Measurements from ENCODE around the gene QRICH1. TPM values are rescaled to one million over a fixed set of nuclear protein-coding genes. Genes with fewer than 3 reads are reported as not detected.

Gene QRICH1
- total RNA-seq, 3 donors from 2014 or later, result 73.1 to 115 (median 99.3) TPM

DNA sequence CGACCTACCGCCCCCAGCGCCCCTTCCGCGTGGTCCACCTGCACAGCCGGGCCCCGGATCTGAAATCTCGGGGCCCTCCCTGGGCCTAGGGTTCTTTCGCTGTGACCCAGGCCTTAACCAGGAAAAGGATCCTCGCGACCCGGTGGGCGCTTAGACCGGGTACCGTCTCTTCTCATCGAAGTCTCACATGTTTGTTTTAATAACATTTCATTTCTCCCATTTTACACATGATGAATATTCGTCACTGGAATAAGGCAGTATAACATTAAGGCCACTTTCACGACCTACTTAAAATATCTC lies 75.2 kb downstream of the QRICH1 start:
- no peak for DNase-seq (ENCODE audit: low spot score in 2 of 2)
- H3K27me3 ChIP-seq, result no peaks in the 10 kb centered on the region
- H3K4me3 ChIP-seq, result peak overlapping the region; percentile 83 to 95 (median 86)
- TF ChIP-seq POLR2A (IDR thresholded peaks at IDR 0.05) (no peak), POLR2AphosphoS5 (IDR thresholded peaks at IDR 0.05) (no peak)
- TF ChIP-seq, protein P1, sequence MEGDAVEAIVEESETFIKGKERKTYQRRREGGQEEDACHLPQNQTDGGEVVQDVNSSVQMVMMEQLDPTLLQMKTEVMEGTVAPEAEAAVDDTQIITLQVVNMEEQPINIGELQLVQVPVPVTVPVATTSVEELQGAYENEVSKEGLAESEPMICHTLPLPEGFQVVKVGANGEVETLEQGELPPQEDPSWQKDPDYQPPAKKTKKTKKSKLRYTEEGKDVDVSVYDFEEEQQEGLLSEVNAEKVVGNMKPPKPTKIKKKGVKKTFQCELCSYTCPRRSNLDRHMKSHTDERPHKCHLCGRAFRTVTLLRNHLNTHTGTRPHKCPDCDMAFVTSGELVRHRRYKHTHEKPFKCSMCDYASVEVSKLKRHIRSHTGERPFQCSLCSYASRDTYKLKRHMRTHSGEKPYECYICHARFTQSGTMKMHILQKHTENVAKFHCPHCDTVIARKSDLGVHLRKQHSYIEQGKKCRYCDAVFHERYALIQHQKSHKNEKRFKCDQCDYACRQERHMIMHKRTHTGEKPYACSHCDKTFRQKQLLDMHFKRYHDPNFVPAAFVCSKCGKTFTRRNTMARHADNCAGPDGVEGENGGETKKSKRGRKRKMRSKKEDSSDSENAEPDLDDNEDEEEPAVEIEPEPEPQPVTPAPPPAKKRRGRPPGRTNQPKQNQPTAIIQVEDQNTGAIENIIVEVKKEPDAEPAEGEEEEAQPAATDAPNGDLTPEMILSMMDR (IDR thresholded peaks at IDR 0.05), result no peak
- H3K9me3 ChIP-seq, result no peaks in the 10 kb centered on the region
- intact Hi-C loops (cut with DNase I; ENCODE audit: low total_unique reads), result no loop called here
- H3K27ac ChIP-seq, result peak overlapping the region; percentile 85 to 93
- H3K36me3 ChIP-seq, result peaks cover 7% of the 10 kb centered on the region
- H3K4me1 ChIP-seq, result peaks cover 16 to 17% of the 10 kb centered on the region in 2 donors

DNA sequence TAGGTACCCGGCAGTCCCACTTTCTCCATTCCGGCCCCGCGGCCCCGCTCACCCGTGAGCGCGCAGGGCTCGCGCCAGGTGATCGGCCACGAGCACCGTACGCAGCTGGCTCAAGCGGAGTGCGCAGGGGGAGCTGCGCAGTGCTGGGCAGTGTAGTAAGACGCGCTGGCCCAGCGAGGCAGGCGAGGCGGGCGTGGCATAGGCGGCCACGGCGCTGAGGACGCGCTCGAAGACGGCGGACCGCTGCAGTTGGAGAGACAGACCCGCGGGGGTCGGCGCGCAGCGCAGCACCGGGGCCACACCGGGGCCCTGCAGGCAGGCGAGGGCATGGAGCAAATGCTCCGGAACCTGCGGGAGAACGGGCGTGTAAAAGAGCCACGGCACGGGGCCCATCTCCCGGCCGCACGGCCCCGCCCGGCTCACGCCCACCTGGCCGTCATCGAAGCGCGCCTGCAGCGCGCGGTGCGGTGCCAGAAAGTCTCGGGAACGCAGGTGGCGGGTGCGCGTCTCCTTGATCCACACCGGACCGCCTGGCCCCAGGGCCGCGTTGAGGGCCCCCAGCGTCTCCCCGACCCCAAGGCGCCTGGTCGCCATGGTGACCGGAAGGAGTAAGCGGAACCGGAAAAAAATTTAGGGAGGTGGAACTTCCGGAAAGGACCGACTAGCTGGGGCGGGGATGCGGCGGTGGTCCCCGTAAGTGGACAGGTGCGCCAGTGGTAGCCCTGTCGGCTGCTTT lies 75.7 kb downstream of the QRICH1 start, which contains the start of gene DALRD3:
DALRD3 (minus strand) TSS at position 610 of the 736 bp plus-strand sequence; CDS start at position 594, 16 bp downstream.
- H3K4me3 ChIP-seq, result peak within 1 kb of the TSS; percentile 83 to 95 (median 86)
- H3K36me3 ChIP-seq, result peaks cover 7% of the 10 kb centered on the region
- TF ChIP-seq, protein P1 (IDR thresholded peaks at IDR 0.05), result no peak
- TF ChIP-seq POLR2AphosphoS5 (IDR thresholded peaks at IDR 0.05), result peak in 2 of 3 donors; percentile 59 to 76
- TF ChIP-seq POLR2A (IDR thresholded peaks at IDR 0.05), result peak; percentile 86
- H3K4me1 ChIP-seq, result peaks cover 14 to 15% of the 10 kb centered on the region in 2 donors
- intact Hi-C loops (cut with DNase I; ENCODE audit: low total_unique reads), result no loop called here
- H3K9me3 ChIP-seq, result no peaks in the 10 kb centered on the region
- H3K27ac ChIP-seq, result peak within 1 kb of the TSS; percentile 85 to 100
- peak; percentile 47 to 63 for DNase-seq (ENCODE audit: low spot score in 2 of 2)
- H3K27me3 ChIP-seq, result no peaks in the 10 kb centered on the region

DNA sequence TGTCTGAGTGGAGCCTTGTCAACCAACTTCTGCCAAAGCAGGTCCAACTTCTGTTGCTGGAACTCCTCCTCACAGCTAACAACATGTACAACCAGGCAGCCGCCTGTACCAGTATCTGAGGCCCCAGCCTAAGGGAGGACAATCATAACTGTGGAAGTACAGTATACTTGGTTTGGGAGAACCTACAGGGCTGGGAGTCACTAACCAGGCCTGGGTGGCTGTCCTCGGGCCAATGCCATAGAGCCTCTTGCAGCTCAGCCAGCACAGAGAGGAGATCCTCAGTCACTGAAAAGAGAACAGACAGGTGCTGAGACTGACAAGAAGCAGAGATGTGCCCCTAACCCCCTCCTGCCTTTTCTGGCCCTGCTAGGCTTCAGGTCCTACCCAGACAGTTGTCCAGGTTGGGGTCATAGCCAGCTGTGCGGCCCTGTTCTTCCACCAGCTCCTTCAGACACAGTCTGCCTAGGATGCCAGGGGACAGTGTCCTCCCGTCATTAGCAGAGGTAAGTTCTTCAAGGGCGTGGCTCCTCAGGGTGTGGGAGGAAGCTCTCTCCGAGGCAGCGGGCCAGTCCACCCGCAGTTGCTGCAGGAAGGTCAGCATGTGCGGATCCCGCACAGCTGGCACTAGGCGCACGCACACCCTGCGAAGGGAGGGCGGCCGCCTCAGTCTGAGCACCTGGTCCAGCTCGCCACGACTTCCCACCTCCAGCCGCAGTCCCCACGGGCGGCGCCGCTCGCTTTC lies 76.5 kb downstream of the QRICH1 start:
- TF ChIP-seq, protein P1 (IDR thresholded peaks at IDR 0.05), result no peak
- TF ChIP-seq POLR2A (IDR thresholded peaks at IDR 0.05), result no peak
- intact Hi-C loops (cut with DNase I; ENCODE audit: low total_unique reads), result no loop called here
- no peak for DNase-seq (ENCODE audit: low spot score in 2 of 2)
- no peaks in the 10 kb centered on the region for H3K9me3 ChIP-seq
- peaks cover 9 to 10% of the 10 kb centered on the region in 2 donors for H3K4me1 ChIP-seq
- H3K27ac ChIP-seq, result peak overlapping the region; percentile 85 to 93
- H3K4me3 ChIP-seq, result peak overlapping the region; percentile 83 to 95 (median 86)
- no peaks in the 10 kb centered on the region for H3K27me3 ChIP-seq
- H3K36me3 ChIP-seq, result peaks cover 7% of the 10 kb centered on the region

- peaks cover 7% of the 10 kb centered on the region for H3K36me3 ChIP-seq
- no peaks in the 10 kb centered on the region for H3K27me3 ChIP-seq
- TF ChIP-seq POLR2AphosphoS5 (IDR thresholded peaks at IDR 0.05) (no peak), POLR2A (IDR thresholded peaks at IDR 0.05) (no peak)
- TF ChIP-seq, protein P1 (IDR thresholded peaks at IDR 0.05), result no peak
- H3K4me3 ChIP-seq, result peak overlapping the region in 1 of 3 donors; percentile 95
- H3K9me3 ChIP-seq, result no peaks in the 10 kb centered on the region
- intact Hi-C loops (cut with DNase I; ENCODE audit: low total_unique reads), result no loop called here
- DNase-seq (ENCODE audit: low spot score in 2 of 2), result no peak
- H3K4me1 ChIP-seq, result peaks cover 9 to 10% of the 10 kb centered on the region in 2 donors
- H3K27ac ChIP-seq, result peak overlapping the region; percentile 0 to 93
These were observed 77.2 kb downstream of the QRICH1 start for GRCh38 chr3:49016414-49017228.

Measured in breast epithelium (tissue), 4 donors.